ENCODE measurements around the gene COL9A1.

COL9A1 gene

DNA sequence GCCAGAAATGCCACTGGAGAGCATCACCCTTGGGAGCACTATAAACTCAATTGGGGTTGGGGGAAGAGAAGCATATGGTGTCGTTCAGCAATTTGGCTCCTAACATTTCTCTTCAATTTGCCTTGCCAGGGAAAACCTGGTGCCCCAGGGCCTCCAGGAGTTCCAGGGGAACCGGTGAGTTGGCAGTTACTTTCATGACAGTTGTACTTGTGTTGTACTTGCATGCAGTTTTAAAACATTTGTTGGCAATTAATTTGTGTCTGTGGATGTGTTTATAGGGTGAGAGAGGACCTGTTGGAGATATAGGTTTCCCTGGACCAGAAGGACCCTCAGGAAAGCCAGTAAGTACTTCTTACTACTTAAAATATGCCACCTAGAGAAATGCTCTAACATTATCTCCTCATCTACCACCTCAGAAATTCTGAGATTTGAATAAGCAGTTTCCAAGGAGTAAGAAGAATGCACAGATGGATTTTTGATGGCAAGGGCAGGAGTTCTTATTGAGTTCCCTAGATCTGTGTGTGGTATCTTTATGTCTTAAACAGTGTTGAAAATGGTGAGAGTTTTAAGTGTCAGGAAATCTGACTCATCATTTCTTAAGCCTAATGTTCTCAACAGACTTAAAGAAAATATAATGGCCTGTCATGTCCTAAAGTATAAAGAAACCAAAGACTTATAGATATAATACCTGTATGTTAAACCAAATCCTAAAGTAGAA is 122.5 kb downstream of the COL9A1 start:
- FAIRE-seq, result no peak
- no peak for DNase-seq (ENCODE audit: insufficient read length, low spot score)

DNA sequence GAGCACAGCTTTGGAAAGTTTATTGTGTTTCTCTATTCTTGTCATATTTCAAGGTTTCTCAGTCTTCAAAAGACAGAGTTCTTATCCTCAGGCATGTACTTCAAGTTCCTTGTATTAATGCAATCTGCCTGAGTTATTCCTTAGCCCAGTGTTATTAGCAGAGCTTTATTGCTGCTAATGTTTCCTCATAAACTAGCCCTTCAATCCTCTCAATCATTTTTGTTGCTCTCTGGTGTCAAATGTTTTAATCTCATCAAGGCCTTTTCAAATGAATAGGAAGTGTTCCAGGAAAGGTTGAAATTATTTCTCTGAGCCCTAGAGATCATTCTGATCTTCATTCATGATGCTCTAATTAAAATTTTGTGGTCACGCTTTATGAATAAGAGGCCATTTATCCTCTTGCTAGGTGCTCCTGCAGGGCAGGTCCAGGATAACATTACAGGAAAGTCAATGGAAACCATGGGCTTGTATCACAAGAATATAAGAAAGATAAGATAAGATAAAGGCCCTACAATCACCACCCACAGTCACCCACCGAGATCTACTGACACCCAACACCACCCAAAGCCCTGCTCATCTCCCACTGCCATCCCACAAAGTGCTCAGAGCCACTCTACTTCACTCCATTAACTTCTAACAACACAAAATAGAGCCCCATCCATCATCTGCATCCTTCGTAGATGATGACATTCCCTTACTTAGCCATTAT is 125.9 kb downstream of the COL9A1 start:
- FAIRE-seq, result no peak
- DNase-seq (ENCODE audit: insufficient read length, low spot score), result no peak

DNA sequence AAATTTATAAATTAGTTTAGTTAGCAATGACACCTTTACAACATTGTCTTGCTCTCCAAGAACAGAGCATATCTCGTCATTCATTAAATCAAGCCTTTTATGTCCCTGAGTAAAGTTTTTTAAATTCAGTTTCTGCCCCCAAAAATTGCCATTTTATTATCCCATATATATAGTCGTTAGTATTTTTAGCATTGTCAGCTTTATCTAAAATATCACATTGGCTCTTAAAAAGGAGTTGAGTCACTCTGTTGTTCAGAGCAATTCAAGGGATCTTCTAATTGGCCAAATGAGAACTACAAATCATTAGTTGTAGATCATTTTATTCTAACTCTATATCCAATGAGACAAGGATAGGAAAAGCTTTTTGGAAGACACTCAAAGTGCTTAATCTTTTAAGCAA is 127.1 kb downstream of the COL9A1 start:
- no peak for DNase-seq (ENCODE audit: insufficient read length, low spot score)
- FAIRE-seq, result no peak

DNA sequence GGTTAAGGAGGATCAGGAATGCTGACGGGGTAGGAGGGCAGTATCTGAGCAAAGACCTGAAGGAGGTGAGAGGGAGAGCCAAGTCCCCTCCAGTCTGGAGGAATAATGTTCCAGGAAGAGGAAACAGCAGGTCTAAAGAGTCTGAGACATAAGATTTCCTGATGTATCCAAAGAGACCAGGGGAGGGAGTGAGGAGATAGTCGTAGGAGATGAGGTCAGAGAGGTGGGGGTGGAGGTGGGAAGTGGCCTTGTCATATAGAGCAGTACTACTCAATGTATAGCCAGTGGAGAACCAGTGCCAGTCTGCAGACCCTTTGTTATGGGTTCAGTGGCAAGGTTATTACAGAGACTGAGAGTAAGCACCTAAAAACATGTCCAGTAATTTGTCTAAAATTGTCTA is 130.6 kb downstream of the COL9A1 start:
- DNase-seq (ENCODE audit: insufficient read length, low spot score), result no peak
- FAIRE-seq, result no peak

GRCh38 chr6:70171236-70171635 is 131.6 kb downstream of the COL9A1 start:
- no peak for FAIRE-seq
- DNase-seq (ENCODE audit: insufficient read length, low spot score), result no peak

DNA sequence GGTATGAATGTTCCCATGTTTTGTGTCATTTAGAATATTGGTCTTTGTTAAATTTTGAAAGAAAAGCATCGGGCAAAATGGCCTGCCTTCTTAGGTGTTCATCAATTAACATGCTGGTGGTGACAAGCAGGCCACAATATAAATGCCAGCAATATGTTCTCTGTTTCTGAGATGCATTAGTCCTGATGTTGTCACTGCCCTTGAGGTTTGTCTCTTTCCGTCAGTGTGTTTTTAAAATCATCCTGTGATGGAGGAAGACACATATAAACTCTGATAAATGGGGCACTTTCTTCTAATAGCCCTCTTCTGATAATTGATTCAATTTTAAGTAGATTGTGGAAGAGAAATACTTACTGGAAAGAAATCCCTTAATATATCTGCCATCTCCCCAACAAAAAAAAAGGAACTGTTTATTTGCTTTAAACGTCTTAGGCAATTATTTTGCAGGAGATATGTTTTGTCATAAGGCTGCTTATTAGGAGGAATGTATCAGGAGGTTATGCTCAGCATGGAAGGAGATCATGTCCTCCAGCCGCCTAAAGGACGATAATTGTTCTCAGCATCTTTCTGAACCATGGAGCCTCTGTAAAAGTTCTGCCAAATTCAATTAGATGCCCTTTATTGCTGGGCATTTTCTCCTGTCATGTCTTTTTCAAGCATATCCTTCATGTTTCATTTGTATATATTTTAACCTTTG is 134.1 kb downstream of the COL9A1 start:
- no peak for FAIRE-seq
- DNase-seq (ENCODE audit: insufficient read length, low spot score), result no peak

Data from HTR-8/SVneo (cell line).